ENCODE results near the gene CADM1.

The CADM1 gene

DNA sequence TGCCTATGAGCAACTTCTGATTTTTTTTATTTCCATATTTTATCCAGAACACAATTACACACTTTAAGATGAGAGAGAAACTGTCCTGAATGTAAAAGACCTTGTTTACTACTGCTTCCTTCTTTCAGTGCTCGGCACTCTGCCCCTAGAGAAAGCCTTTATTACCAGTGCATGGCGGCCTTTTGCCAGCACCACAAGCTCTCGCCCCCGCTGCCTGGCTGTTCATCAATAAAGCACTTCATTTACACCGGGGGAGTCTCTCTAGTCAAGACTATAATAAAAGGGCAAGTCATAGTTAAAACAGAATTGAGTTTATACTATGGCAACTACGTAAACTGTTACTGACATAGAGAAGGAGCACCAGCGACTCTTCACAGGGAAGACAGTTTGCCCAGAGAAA lies 259.5 kb downstream of the CADM1 start:
- DNase-seq (ENCODE audit: low read depth in 2 of 2), result no peak

DNA sequence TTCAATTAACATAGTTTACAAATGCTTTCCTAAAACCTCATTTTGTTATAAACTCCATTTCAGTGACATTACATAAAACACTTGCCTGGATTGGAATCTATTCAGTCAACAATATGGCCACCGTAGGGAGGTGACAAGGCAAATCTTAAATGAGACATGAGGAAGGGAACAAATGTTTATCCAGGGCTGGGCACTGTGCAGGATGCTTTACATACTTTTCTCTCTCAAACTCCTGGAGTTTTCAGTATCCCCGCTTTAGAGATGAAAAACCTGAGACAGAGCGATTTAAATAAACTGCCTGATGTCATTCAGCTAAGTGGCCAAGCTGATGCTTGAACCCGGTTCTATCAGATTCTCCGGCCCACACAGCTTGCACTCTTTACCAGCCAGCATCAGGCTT lies 259.9 kb downstream of the CADM1 start:
- no peak for DNase-seq (ENCODE audit: low read depth in 2 of 2)

DNA sequence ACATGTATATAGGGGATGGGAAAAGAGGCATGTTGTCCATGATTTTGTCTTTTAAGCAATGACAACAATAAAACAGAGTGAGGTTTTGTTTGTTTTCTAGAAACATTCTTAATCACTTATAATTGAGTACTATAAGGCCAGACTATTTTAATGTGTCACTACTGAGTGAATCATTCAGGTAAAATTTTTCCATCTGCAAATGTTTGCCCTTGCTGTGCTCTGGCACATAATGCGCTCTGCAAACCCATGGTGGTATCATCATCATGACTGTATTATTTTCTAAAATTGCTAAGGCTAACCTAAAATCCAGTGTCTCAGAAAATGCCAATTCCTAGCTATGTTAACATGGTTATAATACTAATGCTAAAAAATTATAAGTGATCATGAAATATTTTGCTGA lies 261.2 kb downstream of the CADM1 start:
- no peak for DNase-seq (ENCODE audit: low read depth in 2 of 2)

DNA sequence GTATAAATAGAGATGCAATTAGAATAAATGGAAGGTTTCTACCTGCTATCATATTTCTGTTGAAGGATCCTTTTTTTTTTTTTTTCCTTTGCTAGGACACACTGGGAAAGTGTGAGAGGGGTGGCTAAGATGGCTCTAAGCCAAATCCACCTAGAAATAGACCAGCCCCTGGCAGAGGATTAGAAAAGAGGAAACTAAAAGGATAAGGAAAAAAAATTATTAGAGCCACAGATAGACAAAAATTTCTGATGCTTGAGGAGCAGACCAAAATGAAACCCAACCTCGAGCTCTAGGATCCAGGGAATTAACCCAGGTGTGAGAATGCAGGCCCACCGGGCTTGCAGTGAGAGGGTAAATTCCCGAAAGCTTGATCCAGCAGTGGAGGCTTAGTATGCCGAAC lies 262.3 kb downstream of the CADM1 start:
- no peak for DNase-seq (ENCODE audit: low read depth in 2 of 2)

DNA sequence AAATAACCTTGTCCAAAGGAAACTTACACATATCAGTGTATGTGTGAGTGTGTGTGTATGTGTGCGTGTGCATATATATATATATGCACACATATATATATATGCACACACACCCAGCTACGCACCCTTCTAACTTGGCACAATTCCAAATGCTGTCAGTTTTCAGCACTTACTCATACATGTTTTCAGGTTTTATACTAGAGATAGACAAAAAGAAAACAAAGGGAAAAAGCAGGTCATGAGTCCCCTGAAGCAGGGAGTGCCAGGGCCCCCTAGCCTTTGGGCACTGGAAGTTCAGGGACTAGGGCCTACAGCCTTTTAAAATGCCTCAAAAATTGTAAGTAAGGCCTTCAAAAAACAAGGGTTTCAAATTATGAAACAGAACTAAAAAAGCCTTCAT lies 265.4 kb downstream of the CADM1 start:
- DNase-seq (ENCODE audit: low read depth in 2 of 2), result no peak

DNA sequence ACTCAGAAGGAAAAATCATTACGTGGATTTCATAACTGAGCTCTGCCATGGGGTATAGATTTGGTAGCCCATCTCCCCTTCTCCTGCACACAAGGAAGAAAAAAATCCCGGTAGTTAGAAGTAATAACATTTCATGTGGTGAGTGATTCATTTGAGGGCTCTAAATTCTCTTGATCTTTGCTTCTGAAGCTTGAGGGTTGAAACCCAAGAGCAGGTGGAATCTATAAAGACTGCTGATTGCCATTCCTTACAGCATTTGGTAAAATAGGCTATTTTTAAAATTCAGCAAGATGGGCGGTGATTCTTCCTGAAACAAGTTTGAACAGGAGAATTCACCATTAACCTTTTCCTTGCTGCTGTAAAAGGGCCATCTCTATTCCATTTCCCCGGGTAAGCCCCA lies 266.1 kb downstream of the CADM1 start:
- no peak for DNase-seq (ENCODE audit: low read depth in 2 of 2)

DNA sequence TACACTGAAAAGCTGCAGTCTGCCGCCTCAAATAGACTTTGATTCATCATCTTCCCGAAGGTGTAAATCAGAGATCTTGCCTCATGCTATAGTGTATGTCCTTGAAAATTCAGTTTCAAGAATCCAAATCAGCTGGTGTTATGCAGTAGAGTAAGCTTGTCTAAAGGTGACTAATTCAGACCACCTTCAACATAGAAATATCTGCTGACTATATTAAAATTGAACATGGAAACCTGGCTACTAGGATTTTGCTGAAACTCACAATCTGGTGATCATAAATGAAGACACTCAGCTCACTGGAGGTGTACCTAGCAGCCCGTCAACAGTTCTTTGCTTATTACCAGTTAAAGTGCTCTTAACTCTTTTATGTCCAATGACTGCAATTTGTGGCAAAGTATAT lies 266.6 kb downstream of the CADM1 start:
- no peak for DNase-seq (ENCODE audit: low read depth in 2 of 2)

DNA sequence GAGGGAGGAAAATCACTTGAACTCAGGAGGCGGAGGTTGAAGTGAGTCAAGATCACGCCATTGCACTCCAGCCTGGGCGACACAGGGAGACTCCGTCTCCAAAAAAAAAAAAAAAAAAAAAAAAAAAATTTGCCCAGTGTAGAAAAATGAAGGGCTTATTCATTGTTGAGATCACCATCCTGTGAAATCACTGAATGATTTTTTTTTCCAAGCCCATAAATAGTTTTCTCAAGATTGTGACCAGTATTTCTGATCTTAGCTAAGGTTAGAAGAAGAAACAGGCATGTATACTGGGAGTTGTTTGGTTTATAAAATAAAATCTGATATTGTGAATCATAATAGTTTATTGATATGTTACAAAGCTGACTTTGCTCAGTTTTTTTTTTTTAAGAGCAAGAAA lies 269.4 kb downstream of the CADM1 start:
- DNase-seq (ENCODE audit: low read depth in 2 of 2), result no peak

DNA sequence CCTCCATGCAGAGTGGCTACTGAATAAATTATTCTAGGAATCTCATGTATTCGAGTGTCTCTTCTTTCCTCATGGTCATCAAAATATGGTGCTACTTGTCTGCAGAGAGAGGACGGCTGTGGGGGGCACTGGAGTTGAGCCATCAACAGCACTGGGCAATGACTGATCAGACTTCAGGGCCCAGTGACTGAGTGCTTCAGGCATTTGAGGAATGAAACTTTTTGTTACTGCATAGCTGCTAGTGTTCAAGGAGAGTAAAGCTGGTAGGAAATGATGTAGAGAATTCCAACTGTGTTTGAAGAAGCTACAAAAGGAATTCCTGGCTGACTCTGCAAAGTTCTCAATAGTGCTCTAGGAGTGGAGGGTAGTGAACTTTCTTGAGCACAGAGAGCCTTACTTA lies 277.7 kb downstream of the CADM1 start:
- no peak for DNase-seq (ENCODE audit: low read depth in 2 of 2)

DNA sequence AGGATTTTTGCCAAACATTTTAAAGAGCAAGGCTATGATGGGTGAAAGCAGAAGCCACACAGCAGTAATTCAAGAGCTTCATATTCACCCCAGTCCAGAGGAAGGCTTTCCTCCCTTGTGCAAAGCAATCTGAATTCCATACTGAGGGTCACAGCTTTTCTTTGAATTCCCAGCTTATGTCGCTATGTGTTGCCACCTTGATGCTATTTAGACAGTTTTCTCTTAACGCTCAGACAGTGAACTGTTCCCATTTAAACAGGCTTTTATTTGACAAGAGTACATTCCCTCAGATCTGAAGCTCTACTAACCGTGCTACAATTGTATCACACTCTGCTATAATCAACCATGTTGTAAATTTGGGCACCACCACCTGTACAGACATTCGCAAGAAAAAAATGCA lies 279.7 kb downstream of the CADM1 start:
- DNase-seq (ENCODE audit: low read depth in 2 of 2), result no peak

DNA sequence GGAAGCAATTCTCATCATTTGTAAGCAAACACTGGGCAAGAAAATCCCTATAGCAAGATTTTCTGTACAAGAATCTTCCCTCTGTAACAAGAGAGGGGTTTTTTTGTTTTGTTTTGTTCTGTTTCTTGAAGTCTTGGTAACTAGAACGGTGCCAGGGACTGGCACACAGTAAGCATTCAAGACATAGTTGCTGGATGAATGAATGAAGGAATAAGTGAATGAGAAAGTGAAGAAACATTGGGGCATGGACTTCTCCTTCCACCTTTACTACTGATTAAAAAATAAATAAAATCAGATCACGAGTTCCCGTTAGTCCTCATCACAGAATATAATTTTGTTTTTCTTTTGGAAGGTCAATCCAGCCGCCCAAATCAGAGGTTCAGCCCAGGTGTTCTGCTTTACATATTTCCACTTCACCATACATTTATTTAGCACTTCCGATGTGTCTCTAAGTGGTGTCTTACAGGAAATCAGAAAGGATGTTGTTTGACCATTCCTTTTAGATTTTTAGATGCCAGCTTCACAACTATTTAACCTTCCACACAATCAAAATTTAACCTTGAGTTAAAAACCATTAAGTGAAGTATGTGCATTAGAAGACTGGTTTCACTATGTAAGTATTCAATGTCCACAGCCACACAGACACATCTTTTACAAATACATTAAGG lies 281.2 kb downstream of the CADM1 start:
- no peak for DNase-seq (ENCODE audit: low read depth in 2 of 2)

DNA sequence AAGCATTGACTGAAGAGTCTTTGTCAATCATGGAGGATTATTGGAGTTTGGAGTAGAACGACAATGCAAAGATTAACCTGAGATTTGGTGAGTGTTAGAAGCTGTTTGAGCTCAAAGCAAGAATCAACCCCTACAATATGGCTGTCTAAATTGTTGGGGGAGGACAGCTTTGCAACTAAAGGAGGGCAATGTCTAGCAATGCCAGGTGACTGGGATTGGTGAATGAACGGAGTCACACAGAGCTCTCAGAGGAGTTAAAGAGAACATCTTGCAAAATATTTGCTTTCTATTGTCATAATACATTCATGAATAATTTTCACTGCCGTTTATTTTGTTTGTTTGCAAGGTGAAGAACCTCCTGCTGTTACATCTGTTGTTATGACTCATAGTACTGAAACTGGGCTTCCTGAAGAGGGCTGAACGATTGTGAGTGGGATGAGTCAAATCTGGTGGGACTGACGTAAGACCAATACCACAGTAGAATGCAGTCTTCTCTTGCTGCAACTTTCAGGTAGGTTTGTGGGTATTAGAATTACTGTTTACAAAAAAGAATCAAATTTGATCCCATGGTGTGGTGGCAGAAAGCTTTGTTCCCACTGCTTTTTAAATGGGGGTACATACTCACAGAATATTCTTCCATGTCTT lies 281.9 kb downstream of the CADM1 start:
- DNase-seq (ENCODE audit: low read depth in 2 of 2), result peak in 1 of 2 donors; percentile 2

DNA sequence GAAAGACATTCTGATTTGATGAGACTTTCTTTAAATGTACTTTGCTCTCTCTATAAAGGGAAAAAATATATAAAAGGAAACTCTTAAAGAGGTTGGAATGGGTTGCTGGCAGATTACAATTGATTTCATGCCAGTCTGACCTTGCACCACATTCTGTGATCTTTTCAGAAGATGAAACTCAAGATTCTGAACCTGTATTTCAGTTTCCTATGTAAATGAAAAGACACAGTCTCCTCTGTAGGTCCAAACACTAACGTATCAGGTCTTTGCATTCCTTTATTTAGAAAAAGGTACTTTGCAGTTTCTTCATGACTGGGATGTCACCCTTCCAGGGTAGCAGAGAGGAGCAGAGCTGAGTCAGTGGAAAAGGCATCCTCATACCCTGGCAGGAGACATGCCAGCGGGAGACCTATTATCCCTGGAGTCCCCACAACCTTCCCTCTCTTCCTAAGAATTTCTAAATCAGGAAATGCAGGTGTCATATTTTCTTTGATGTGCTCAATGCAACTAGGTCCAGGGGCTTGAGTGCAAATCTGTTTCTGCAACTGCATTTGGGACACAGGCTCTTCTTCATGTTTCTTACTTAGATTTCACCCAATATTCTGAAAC lies 282.6 kb downstream of the CADM1 start:
- DNase-seq (ENCODE audit: low read depth in 2 of 2), result no peak

DNA sequence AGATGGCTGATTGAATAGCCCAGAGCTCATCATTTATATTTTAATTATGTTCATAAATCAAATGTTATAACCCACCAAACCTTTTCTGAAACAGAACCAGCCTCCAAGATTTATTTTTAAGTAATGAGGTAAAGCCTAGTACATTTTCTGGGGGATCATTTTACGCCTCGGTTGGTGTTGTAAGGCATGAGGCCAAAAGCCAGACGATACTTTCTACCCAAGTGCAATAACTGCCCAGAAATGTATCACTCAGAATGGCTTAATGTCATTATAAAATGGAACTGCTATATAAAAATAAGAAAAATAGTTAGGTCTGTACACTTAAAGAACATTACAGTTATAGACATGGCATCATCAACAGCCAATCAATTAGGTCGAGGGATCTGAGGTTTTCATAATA lies 283.3 kb downstream of the CADM1 start:
- no peak for DNase-seq (ENCODE audit: low read depth in 2 of 2)

DNA sequence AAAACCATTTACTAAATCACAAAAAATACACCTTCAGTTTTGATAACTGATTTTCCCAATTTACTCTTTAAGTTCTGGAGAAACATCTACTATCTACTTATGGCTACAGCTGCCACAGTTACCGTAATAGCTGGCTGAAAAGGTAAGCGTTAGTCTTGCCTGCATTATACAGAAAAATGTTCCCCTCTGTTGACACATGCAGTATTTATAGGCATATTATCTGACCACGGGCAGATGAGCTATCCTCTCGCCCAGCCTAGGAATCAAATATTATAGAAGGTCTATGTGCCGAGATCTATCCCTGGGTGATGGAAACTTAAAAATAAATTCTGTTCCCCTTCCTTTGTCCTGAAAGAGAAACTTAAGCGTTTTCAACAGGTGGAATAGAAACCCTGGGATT lies 283.8 kb downstream of the CADM1 start:
- DNase-seq (ENCODE audit: low read depth in 2 of 2), result no peak

DNA sequence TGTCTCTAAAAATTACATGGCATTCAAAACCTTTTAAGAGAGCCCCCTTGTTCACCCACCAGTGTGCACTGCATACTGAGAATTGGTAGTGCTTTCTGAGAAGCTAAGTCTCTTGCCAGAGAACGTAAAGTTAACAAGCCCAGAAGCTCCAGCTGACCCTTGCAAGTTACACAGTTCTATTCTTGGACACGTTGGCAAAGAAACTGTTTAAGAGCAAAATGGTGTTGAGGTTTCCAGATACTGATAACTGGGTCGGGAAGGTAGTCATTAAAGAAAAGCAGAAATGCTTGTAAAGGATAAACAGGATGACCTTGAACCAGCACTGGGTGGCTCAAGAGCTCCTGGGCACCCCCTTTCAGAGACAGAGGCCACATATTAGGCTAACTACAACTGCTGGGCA lies 284.8 kb downstream of the CADM1 start:
- no peak for DNase-seq (ENCODE audit: low read depth in 2 of 2)

DNA sequence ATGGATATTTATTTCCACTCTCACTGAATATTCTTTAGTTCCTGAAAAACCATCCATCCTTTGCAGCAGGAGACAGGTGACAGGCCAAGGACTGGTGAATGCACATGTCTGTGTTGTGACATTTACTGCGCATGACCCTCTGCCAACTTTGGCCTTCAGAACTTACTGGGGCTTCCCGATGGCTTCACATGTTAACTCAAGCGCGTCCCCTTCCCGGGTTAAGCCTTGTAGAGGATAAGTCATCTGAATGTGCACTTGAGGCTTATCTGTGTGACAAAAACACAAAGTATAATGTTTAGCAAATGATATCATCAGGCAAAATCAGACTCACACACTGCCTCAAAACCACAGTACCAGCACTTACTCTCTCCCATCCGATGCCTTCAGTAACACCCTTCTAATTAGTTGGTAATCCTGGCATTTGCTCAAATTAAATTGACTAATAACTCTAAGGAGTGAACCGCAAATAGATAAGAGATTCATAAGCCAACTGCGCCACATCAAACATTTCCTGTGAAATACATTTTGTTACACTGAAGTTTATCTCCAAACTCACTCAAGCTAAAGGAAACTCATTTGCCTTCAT lies 286.4 kb downstream of the CADM1 start:
- no peak for DNase-seq (ENCODE audit: low read depth in 2 of 2)

DNA sequence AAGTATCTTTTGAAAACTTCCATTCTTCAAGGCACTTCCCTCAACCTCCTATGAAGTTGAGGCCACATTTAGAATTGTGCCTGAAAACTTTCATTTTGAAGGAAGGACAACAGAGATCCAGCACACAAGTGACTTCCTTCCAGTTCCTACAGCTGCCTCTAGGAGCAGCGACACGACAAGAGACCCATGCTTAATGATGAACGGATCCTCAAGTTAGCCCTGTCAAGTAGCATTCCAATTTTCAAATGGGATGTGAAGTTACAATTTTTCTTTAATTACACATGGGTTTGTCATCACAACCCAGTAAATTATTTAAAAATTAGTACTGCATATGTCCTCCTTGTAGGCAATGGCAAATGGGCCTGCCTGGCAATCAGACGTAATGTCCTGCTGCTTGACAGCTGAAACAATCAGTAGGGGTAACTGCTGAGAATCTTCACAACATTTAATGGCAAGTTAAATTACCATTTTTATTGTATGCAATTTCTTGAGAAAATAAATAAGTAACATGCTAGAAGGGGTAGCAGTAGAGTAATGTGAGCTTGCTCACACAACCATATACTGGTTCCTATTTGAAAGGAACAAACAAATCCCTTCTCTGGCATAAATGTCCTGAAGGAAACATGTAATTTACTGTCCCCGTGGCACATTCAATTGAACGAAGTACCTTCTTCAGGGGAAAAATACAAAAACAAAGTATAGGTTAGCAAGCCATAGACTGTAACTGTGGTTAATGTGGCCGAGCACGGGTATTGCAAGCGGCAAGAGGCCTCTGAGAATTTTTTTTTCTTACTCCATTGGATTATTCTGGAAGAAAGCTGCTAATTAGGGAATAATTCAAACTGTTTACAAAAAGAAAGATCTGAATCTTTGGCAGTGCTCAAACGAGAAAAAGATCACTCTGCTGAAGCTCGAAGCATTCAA lies 288.3 kb downstream of the CADM1 start:
- no peak for DNase-seq (ENCODE audit: low read depth in 2 of 2)

DNA sequence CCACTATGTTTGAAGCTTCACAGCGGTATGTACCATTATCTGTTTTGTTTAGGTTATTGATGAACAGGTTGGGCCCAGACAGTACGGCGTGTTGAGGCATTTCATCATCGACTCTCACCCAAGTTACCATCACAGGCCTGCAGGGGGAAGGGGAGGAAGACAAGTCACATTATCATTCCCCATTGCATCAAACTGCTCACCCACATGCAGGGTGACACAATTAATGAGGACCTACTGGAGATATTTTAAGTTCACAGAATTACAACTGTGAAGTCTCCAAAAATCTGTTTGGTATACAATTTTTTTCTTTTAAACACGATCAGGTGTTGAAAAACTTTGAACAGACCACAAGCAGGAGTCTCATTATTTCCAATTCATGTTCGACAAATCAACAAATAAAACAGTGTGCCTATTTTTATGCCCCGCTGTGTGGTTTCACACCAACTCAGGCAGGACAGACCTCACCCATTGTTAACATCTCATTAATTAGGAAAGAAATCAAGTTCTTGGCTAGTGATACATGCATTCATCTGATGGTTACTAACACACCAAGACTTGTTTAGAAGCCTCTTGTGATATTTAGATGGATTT lies 289.5 kb downstream of the CADM1 start:
- DNase-seq (ENCODE audit: low read depth in 2 of 2), result no peak

DNA sequence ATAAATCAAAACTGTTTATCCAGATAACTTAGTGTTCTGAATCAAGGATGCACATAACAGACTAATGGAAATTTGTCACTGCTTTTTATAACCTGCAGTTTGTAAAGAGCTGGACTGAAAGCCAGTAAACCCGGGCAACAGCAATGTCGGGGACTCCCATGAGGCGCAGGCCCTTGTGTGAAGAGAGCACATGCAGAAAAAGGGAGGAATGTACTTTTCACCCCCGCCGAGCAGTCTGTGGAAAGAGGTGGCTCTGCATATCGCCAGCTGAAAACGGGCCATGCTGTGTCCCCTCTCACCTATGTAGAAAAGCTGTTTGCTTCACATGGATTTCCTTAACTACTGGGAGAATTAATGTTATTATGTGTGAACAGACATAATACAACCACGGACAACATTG lies 291.2 kb downstream of the CADM1 start:
- no peak for DNase-seq (ENCODE audit: low read depth in 2 of 2)

DNA sequence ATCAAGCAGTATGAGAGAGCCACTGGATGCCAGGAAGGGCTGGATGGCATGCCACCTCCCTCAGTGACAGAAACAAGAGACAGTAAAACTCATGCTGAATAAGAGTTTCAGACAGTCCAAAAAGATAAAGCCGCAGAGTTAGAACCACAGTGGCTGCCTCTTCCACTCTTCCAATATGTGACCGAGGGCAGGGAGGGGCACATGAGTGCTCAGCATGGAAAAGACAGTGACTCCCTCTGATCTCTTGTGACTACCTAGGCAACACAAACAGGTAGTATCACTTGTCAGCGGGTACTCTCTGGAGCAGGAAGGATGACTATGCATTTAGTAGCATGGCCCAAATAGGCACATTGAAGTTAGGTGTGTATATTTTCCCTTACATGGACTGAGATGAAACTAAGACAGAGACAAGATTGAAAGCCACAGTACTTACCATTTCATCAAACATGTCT lies 295.4 kb downstream of the CADM1 start:
- no peak for DNase-seq (ENCODE audit: low read depth in 2 of 2)

DNA sequence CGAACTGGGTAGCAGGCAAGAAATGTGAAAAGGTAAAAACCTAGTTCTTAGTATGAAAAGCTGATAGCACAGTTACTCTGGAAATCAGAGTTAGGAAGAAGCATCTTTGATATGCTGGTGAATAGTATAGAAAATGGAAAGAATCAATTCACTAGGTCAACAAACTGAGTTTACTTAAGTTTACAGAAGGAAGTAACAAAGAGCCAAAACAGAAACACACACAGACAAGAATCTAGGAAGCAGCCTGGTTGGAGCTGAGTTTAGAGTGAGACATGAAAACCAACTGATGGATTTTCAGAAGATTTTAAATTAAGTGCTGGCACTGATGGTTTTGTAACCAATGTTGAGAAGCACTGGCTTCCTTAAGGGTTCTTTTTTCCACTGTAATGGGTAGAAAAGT lies 296.3 kb downstream of the CADM1 start:
- no peak for DNase-seq (ENCODE audit: low read depth in 2 of 2)
